Activated naive CD8-positive, alpha-beta T cell treated with anti-CD3 and anti-CD28 coated beads for 36 hours (primary cell): ENCODE results near the gene IGIP. TPM values are rescaled to one million over a fixed set of nuclear protein-coding genes. Genes with fewer than 3 reads are reported as not detected.
"Not testable (repeated sequence)": the region's sequence is repeated elsewhere in the genome, so short reads cannot be mapped to it uniquely, and the experiment has no call there.

Experiments used
- DNase-seq: peaks from one replicate; pipeline ENCODE4 v3.0.0; 2021
- H3K27ac Mint-ChIP-seq: one replicate; pipeline ENCODE4 v1.8.0; 2022; ENCODE audit warnings: mild to moderate bottlenecking, moderate library complexity, mixed read lengths
- H3K27me3 Mint-ChIP-seq: one replicate; pipeline ENCODE4 v1.8.0; 2022; ENCODE audit warnings: mild to moderate bottlenecking, mixed read lengths
- H3K36me3 Mint-ChIP-seq: one replicate; pipeline ENCODE4 v1.8.0; 2021; ENCODE audit warnings: mild to moderate bottlenecking, mixed read lengths
- H3K4me1 Mint-ChIP-seq: one replicate; pipeline ENCODE4 v1.8.0; 2021; ENCODE audit warnings: mixed read lengths
- H3K4me3 Mint-ChIP-seq: one replicate; pipeline ENCODE4 v1.8.0; 2022; ENCODE audit warnings: mild to moderate bottlenecking, moderate library complexity, mixed read lengths
- H3K9me3 Mint-ChIP-seq: one replicate; pipeline ENCODE4 v1.8.0; 2022; ENCODE audit warnings: mixed read lengths
- total RNA-seq, 2 experiments: library from RNA; stranded (reverse); gene quantifications; one replicate each; pipeline ENCODE4 v1.2.3, GENCODE V29; 2021

The IGIP gene
- total RNA-seq, 2 experiments from 2014 or later = 1.2 to 1.3 TPM

GRCh38 chr5:140143521-140144258 is 18.0 kb downstream of the IGIP start:
- Mint-ChIP-seq H3K9me3 (no peaks in the 10 kb centered on the region), H3K27ac (no peak overlapping the region), H3K4me1 (peaks cover 14% of the 10 kb centered on the region), H3K4me3 (no peak overlapping the region), H3K36me3 (no peaks in the 10 kb centered on the region), H3K27me3 (peaks cover 27% of the 10 kb centered on the region)
- no peak for DNase-seq

DNA sequence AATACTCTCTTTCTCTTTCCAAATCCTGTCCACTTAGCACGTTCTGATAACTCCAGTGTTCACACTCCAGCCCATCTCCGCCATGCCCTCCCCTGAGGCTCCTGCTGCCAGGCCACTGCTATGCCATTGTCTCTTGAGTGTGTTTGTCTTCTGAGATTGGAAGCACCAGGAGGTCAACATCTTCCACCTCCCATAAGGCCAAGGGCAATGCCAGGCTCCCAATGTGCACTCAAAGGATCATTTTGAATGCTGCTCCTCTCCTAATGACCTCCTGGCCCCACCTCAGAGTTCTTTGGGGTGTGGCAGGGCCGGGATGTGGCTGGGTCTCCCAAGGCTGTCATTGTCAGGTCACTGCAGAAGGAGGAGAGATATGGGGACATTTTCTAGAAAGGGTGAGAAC is 19.5 kb downstream of the IGIP start:
- Mint-ChIP-seq H3K9me3 (no peaks in the 10 kb centered on the region), H3K27ac (no peak overlapping the region), H3K36me3 (no peaks in the 10 kb centered on the region)

DNA sequence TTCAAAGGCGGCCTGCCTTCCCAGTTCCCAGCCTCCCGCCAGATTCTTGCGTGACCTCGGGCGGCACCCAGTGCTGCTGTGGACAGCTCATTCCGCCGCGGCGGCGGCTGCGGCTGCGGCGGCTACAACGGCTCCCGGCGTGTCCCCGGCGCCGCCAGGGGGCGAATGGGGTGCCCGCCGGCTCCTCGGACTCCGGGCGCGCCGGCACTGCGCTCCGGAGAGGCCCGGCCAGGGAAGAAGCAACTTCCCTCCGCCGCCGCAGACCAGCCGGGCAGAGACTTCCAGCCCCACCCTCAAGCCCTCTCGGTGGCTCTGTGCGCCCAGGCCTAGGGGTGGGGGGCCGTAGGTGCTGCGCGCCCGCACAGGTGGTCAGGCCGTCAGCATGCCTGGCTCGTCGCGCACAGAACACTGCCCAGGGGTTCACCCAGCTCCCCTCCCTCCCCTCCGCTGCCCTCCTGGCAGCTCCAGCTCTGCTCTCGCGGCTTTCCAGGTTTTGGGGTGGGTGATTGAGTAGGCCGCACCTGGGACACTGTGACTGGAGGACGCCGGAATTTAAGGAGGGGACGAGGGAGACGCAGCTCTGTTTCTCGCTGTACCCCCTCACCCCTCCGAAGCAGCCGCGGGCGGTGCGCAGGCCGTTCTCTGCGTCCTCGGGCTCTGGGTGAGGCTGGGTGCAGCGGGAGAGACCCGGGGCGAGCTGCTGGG is 20.2 kb downstream of the IGIP start:
- peaks cover 14% of the 10 kb centered on the region for H3K4me1 Mint-ChIP-seq
- H3K4me3 Mint-ChIP-seq = peak overlapping the region; percentile 57
- H3K27me3 Mint-ChIP-seq = peaks cover 27% of the 10 kb centered on the region
- no peaks in the 10 kb centered on the region for H3K36me3 Mint-ChIP-seq
- H3K27ac Mint-ChIP-seq = no peak overlapping the region
- H3K9me3 Mint-ChIP-seq = no peaks in the 10 kb centered on the region
- peak; percentile 74 for DNase-seq

More for the DNA sequence above, 19.5 kb downstream of the IGIP start:
- Mint-ChIP-seq H3K4me3 (peak overlapping the region; percentile 57), H3K4me1 (peaks cover 14% of the 10 kb centered on the region), H3K27me3 (peaks cover 27% of the 10 kb centered on the region)
- no peak for DNase-seq

DNA sequence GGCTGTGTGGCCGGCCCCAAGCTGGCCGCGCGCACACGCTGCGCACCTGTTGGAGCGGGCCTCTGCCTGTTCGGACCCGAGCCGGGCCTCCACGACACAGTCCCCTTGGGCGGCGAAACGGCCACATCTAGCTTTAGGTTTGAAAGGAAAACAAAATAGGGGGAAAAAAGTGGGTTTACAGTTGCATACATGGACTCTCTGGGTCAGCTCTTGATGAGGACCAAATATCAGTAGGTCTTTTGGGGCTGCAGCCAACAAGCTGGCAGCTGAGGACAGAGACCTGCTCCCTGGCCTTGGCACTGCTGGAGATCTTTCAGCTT is 20.7 kb downstream of the IGIP start:
- no peaks in the 10 kb centered on the region for H3K9me3 Mint-ChIP-seq
- DNase-seq = no peak
- no peak overlapping the region for H3K4me3 Mint-ChIP-seq
- H3K36me3 Mint-ChIP-seq = no peaks in the 10 kb centered on the region
- H3K4me1 Mint-ChIP-seq = peaks cover 14% of the 10 kb centered on the region
- H3K27ac Mint-ChIP-seq = no peak overlapping the region
- H3K27me3 Mint-ChIP-seq = peaks cover 27% of the 10 kb centered on the region

- Mint-ChIP-seq H3K4me3 (no peak overlapping the region), H3K27me3 (peaks cover 27% of the 10 kb centered on the region), H3K27ac (no peak overlapping the region), H3K4me1 (peaks cover 14% of the 10 kb centered on the region), H3K36me3 (no peaks in the 10 kb centered on the region), H3K9me3 (no peaks in the 10 kb centered on the region)
- no peak for DNase-seq
Observed at GRCh38 chr5:140147460-140147859, 21.7 kb downstream of the IGIP start.

DNA sequence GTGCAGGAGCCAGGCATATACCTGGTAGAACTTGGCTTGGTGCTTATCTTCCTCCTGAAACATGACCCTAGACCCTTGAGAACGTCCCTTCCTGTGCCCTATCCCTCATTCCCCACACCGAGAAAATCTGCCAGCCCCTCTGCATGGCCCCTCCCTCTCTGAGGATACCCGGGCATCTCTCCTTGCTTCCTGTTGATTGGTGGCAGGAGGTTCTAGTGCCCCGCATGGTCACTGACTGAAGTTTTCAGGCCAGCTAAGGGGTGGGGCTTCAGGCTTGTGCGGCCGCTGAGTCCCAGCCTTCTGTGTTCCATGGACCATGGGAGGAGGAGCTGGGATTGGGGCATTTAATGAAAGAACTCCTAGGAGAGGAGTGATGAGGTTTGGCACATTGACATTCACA is 22.8 kb downstream of the IGIP start:
- H3K36me3 Mint-ChIP-seq = no peaks in the 10 kb centered on the region
- no peak overlapping the region for H3K4me3 Mint-ChIP-seq
- no peaks in the 10 kb centered on the region for H3K9me3 Mint-ChIP-seq
- H3K27me3 Mint-ChIP-seq = peaks cover 27% of the 10 kb centered on the region
- H3K27ac Mint-ChIP-seq = no peak overlapping the region
- no peak for DNase-seq
- peaks cover 14% of the 10 kb centered on the region for H3K4me1 Mint-ChIP-seq

- no peaks in the 10 kb centered on the region for H3K9me3 Mint-ChIP-seq
- peaks cover 23% of the 10 kb centered on the region for H3K27me3 Mint-ChIP-seq
- H3K36me3 Mint-ChIP-seq = no peaks in the 10 kb centered on the region
- H3K4me1 Mint-ChIP-seq = peaks cover 9% of the 10 kb centered on the region
- no peak overlapping the region for H3K4me3 Mint-ChIP-seq
- no peak for DNase-seq
- no peak overlapping the region for H3K27ac Mint-ChIP-seq
Observed at GRCh38 chr5:140150201-140150600, 24.5 kb downstream of the IGIP start.

DNA sequence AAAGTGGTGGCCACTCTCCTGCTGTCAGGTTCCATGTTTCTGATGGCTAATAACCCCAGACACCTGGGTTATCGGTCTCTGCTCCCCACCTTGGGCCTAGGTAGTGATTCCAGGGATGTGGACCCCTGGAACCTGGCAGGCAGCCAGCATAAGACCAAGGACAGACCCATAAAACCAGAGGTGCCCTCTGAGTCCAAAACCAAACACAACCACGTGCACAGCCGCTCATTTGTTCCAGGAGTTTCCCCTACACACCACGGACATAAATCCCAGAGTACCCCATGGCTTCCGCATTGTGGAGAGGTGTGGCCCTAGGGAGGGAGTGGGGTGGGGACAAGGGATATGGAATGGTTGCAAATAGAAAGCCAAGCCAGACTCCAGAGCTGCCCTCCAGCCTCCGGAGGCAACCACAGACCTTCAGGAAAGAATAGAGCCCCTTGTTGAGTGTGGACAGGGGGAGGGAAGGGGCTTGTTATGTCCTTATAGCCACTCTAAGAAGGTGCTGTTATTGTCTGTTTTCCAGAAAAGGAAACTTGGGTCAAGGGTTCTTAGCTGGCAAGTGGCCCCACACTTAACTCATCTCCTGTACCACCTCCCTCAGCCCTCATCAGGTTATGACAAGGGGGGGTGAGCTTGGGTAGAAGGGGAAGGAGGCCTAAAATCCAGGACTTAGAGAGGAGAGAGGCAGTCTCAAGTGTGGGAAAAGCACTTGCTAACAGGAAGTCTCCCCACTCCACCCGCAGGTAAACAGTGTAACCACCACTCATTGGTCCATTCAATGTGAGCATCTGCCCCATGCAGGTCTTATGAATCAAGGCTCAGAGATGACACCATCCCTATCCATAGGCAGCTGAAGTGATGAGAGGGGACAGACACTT is 25.6 kb downstream of the IGIP start:
- Mint-ChIP-seq H3K4me1 (peaks cover 4% of the 10 kb centered on the region), H3K9me3 (no peaks in the 10 kb centered on the region), H3K36me3 (no peaks in the 10 kb centered on the region), H3K4me3 (no peak overlapping the region), H3K27me3 (peaks cover 13% of the 10 kb centered on the region), H3K27ac (no peak overlapping the region)
- no peak for DNase-seq

- peaks cover 4% of the 10 kb centered on the region for H3K27me3 Mint-ChIP-seq
- no peak overlapping the region for H3K4me3 Mint-ChIP-seq
- peaks cover 6% of the 10 kb centered on the region for H3K4me1 Mint-ChIP-seq
- no peaks in the 10 kb centered on the region for H3K36me3 Mint-ChIP-seq
- H3K9me3 Mint-ChIP-seq = no peaks in the 10 kb centered on the region
- no peak for DNase-seq
- no peak overlapping the region for H3K27ac Mint-ChIP-seq
Observed at GRCh38 chr5:140152022-140152999, 26.6 kb downstream of the IGIP start.

GRCh38 chr5:140153255-140153654 is 27.5 kb downstream of the IGIP start:
- DNase-seq = no peak

DNA sequence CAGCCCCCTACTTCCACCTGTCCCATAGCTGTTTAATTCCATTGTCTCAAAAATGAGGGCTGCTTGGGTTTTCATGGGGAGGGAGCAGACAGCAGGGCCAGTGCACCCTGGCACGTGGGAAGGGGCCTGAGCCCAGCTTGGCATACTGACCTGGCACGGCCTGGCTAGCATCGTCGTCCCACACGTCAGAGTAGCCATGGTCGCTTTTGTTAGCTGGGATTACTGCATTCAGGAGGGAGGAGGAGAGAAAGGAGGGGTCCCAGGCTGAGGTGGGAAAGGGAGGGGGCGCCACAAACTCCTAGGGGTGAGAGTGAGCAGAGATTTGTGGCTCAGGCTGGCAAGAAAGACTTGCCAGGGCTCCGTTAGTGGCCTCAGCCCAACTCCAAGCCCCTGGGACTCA is 28.2 kb downstream of the IGIP start:
- H3K27ac Mint-ChIP-seq = no peak overlapping the region
- H3K36me3 Mint-ChIP-seq = no peaks in the 10 kb centered on the region
- H3K9me3 Mint-ChIP-seq = no peaks in the 10 kb centered on the region
- no peak overlapping the region for H3K4me3 Mint-ChIP-seq
- no peak for DNase-seq
- H3K4me1 Mint-ChIP-seq = peaks cover 7% of the 10 kb centered on the region
- no peaks in the 10 kb centered on the region for H3K27me3 Mint-ChIP-seq

More at GRCh38 chr5:140153255-140153654, 27.5 kb downstream of the IGIP start:
- Mint-ChIP-seq H3K36me3 (no peaks in the 10 kb centered on the region), H3K4me3 (no peak overlapping the region), H3K27me3 (no peaks in the 10 kb centered on the region), H3K4me1 (peaks cover 7% of the 10 kb centered on the region), H3K9me3 (no peaks in the 10 kb centered on the region), H3K27ac (no peak overlapping the region)

DNA sequence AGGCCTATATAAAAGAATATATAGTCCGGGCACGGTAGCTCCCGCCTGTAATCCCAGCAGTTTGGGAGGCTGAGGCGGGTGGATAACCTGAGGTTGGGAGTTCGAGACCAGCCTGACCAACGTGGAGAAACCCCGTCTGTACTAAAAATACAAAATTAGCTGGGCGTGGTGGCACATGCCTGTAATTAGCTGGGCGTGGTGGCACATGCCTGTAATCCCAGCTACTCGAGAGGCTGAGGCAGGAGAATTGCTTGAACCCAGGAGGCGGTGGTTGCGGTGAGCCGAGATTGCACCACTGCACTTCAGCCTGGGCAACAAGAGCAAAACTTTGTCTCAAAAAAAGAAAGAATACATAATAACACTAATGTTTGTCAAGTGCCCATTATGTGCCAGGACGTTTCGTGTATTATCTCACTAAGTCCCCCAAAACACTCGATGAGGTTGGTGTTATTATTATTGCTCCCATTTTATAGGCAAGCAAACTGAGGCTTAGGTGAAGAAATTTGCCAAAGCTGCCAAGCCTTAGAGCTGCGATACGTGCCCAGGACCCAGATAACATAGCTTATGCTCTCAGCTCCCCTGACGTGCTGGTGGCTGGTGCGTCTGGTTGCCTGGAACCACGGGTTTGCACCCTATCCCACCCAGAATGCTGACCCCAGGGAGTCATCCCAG is 29.1 kb downstream of the IGIP start:
- H3K27me3 Mint-ChIP-seq, H3K27ac Mint-ChIP-seq, H3K4me1 Mint-ChIP-seq, H3K9me3 Mint-ChIP-seq, H3K4me3 Mint-ChIP-seq, H3K36me3 Mint-ChIP-seq, DNase-seq: not testable (repeated sequence)

- peak overlapping the region; percentile 57 for H3K4me3 Mint-ChIP-seq
Observed at GRCh38 chr5:140157032-140157781, 31.5 kb downstream of the IGIP start.

More at GRCh38 chr5:140157032-140157781, 31.5 kb downstream of the IGIP start:
- H3K4me1 Mint-ChIP-seq = peaks cover 7% of the 10 kb centered on the region
- no peaks in the 10 kb centered on the region for H3K9me3 Mint-ChIP-seq
- no peak overlapping the region for H3K27ac Mint-ChIP-seq
- no peaks in the 10 kb centered on the region for H3K27me3 Mint-ChIP-seq
- no peaks in the 10 kb centered on the region for H3K36me3 Mint-ChIP-seq
- peak; percentile 86 for DNase-seq
